ENCODE data around the gene MEGF11. TPM values are rescaled to one million over a fixed set of nuclear protein-coding genes. Genes with fewer than 3 reads are reported as not detected.

MEGF11 gene
- polyA plus RNA-seq, 2 of the 4 experiments (the other 2 are of a cell fraction): 0.25 to 0.31 TPM

- peak; percentile 62; the same call in 1 of the 2 replicates for TF ChIP-seq HMGXB4 (CRISPR knock-in tag; IDR thresholded peaks at IDR 0.05; ENCODE audit: borderline replicate concordance)
- no peak for TF ChIP-seq ELK1 (IDR thresholded peaks at IDR 0.05; ENCODE audit: low read depth, low read length)
- no peak for TF ChIP-seq NPAS2 (CRISPR knock-in tag; IDR thresholded peaks at IDR 0.05; ENCODE audit: borderline replicate concordance)
- no peak for TF ChIP-seq RCOR1 (IDR thresholded peaks at IDR 0.05; ENCODE audit: low read depth, low read length)
- no peak for TF ChIP-seq CHD4 (IDR thresholded peaks at IDR 0.05; ENCODE audit: borderline replicate concordance)
- no peak for TF ChIP-seq HDAC2 (IDR thresholded peaks at IDR 0.05)
- TF ChIP-seq BCL3 (IDR thresholded peaks at IDR 0.05): peak; percentile 96
- TF ChIP-seq ATOH8 (CRISPR knock-in tag; IDR thresholded peaks at IDR 0.05; ENCODE audit: low read depth): no peak
- no peak for TF ChIP-seq CBX2 (IDR thresholded peaks at IDR 0.05; ENCODE audit: borderline replicate concordance, low read depth)
- no peak for TF ChIP-seq HOXB5 (CRISPR knock-in tag; IDR thresholded peaks at IDR 0.05)
- TF ChIP-seq JUNB (IDR thresholded peaks at IDR 0.05): no peak
- 0 out of 2 replicates have a peak, but pooled peaks have one; percentile 68 for TF ChIP-seq TFCP2L1 (CRISPR knock-in tag; IDR thresholded peaks at IDR 0.05)
- no peak for TF ChIP-seq FOSL2 (IDR thresholded peaks at IDR 0.05)
- TF ChIP-seq FOSL2 (CRISPR knock-in tag; IDR thresholded peaks at IDR 0.05): no peak
- TF ChIP-seq ESRRA (IDR thresholded peaks at IDR 0.05; ENCODE audit: borderline replicate concordance, low read length): no peak
- peak; percentile 75 to 88; a peak in 4 of 5 replicates for TF ChIP-seq JUN (IDR thresholded peaks at IDR 0.05)
- no peak for TF ChIP-seq E2F6 (IDR thresholded peaks at IDR 0.05; ENCODE audit: borderline replicate concordance, low read depth)
- no peak for TF ChIP-seq ZC3H11A (IDR thresholded peaks at IDR 0.05)
- no peak for TF ChIP-seq ZFP36 (IDR thresholded peaks at IDR 0.05; ENCODE audit: borderline replicate concordance, partially characterized antibody)
- no peak for TF ChIP-seq SREBF2 (IDR thresholded peaks at IDR 0.05)
- TF ChIP-seq CHD2 (IDR thresholded peaks at IDR 0.05; ENCODE audit: low read length, partially characterized antibody): no peak
- TF ChIP-seq HOXB13 (CRISPR knock-in tag; IDR thresholded peaks at IDR 0.05; ENCODE audit: low read depth): no peak
- 0 out of 2 replicates have a peak, but pooled peaks have one; percentile 18 for TF ChIP-seq RFX5 (IDR thresholded peaks at IDR 0.05)
- TF ChIP-seq ZNF302 (CRISPR knock-in tag; IDR thresholded peaks at IDR 0.05): no peak
- TF ChIP-seq EP300 (IDR thresholded peaks at IDR 0.05): no peak; a peak in 1 of 5 replicates
Observed at GRCh38 chr15:66293419-66294156, 40.0 kb upstream of the MEGF11 start, which contains the start of gene DIS3L (continued).
